CD4-positive, CD25-positive, alpha-beta regulatory T cell (primary cell): Measurements from ENCODE around the gene ZNF814. TPM values are rescaled to one million over a fixed set of nuclear protein-coding genes. Genes with fewer than 3 reads are reported as not detected.
A peak's percentile ranks its signal among the peaks of the same experiment; 100 is the strongest.

Experiments
- ATAC-seq, 2 donors: fragments of 150-1000 bp; cut with Tn5 transposase; one replicate each; pipeline ENCODE4 v1.10.0; 2021; ENCODE audit warnings: low read depth in 2 of 2, moderate number of reproducible peaks in 2 of 2, moderate library complexity in 1 of 2
- DNase-seq, 3 donors: peaks; one replicate each; pipeline versions ENCODE4 v3.0.0 to v3.0.0-alpha.2; 2012 to 2022; ENCODE audit warnings: mixed read lengths in 1 of 3
- H3K27ac ChIP-seq: one replicate; pipeline ENCODE4 v1.7.0; 2013; ENCODE audit warnings: mild to moderate bottlenecking, low read length; ENCODE audit not compliant: insufficient read depth, poor library complexity, severe bottlenecking
- H3K27me3 ChIP-seq: one replicate; pipeline ENCODE4 v1.7.0; 2013; ENCODE audit warnings: low read length; ENCODE audit not compliant: control insufficient read depth, insufficient read depth
- H3K36me3 ChIP-seq: one replicate; pipeline ENCODE4 v1.7.0; 2013; ENCODE audit warnings: mild to moderate bottlenecking, low read length, moderate library complexity; ENCODE audit not compliant: control insufficient read depth, insufficient read depth
- H3K4me1 ChIP-seq: 2 replicates; pipeline ENCODE4 v1.7.0; 2013; ENCODE audit warnings: mild to moderate bottlenecking, low read length; ENCODE audit not compliant: insufficient read depth, control insufficient read depth, poor library complexity, severe bottlenecking
- H3K4me3 ChIP-seq: one replicate; pipeline ENCODE4 v1.7.0; 2013; ENCODE audit warnings: low read depth, mild to moderate bottlenecking, low read length, moderate library complexity
- H3K9me3 ChIP-seq, 2 experiments: 1 replicate in 1 of 2; 2 replicates in 1 of 2; pipeline ENCODE4 v1.7.0; 2013; ENCODE audit warnings: low read length in 2 of 2, mild to moderate bottlenecking in 1 of 2, moderate library complexity in 1 of 2; ENCODE audit not compliant: control insufficient read depth in 2 of 2
- H3K27ac Mint-ChIP-seq, 3 donors: one replicate each; pipeline ENCODE4 v1.8.0; 2020 to 2022; ENCODE audit warnings: mild to moderate bottlenecking in 3 of 3, mixed read lengths in 3 of 3, moderate library complexity in 2 of 3
- H3K27me3 Mint-ChIP-seq: one replicate; pipeline ENCODE4 v1.8.0; 2022; ENCODE audit warnings: mild to moderate bottlenecking, mixed read lengths
- H3K36me3 Mint-ChIP-seq: one replicate; pipeline ENCODE4 v1.8.0; 2020; ENCODE audit warnings: mixed read lengths
- H3K4me1 Mint-ChIP-seq, 4 donors: one replicate each; pipeline ENCODE4 v1.8.0; 2020 to 2022; ENCODE audit warnings: mixed read lengths in 4 of 4, mild to moderate bottlenecking in 1 of 4
- H3K4me3 Mint-ChIP-seq, 4 donors: one replicate each; pipeline ENCODE4 v1.8.0; 2020 to 2022; ENCODE audit warnings: mild to moderate bottlenecking in 4 of 4, mixed read lengths in 4 of 4, moderate library complexity in 3 of 4
- H3K9me3 Mint-ChIP-seq, 7 donors: one replicate each; pipeline ENCODE4 v1.8.0; 2020 to 2022; ENCODE audit warnings: mixed read lengths in 7 of 7, mild to moderate bottlenecking in 3 of 7, moderate library complexity in 2 of 7
- polyA plus RNA-seq, 4 donors: library from polyadenylated mRNA; unstranded; fragments of 300-500 nt; fragmentation: Illumina TruSeq; gene quantifications; one replicate each; pipeline ENCODE4 v1.2.3, GENCODE V29; 2021
- total RNA-seq: library from RNA; stranded (reverse); gene quantifications from one replicate; pipeline ENCODE4 v1.2.3, GENCODE V29; 2022

Gene ZNF814
- total and polyA plus RNA-seq, 5 donors from 2014 or later: 3.1 to 13.4 (median 11.1) TPM

DNA sequence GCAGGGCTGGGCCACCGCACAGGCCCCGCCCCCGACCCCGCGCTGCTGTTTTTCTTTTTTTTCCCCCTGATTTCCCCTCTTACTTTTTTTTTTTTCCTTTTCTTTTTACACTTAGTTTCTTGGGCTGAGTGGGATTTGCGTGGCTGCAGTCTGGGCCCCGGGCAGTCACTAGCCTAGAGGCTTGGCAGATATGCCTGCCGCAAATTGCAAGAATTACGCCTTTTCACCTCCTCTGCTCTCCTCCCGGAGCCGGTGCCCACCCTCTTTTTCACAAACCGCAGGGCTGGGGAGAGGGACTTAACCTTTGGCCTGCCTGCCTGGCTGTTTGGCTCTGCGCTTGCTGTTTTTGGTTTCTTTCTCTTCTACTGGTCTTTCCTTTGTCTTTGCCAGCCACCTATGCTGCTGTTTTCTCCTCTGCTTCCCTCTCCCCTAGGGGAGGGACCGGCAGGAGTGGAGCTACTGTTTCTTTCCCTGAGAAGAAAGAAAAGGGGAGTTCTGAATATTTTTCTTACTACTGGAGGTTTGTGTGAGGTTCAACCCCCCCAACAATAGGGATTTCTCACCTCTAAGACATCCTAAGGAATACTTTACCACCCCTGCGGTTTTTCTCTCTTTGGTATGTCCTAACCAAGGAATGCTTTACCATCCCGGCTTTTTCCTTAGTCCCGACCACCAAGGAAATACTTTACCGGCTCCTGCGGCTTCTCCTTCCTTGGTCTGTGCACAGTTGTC, 85.1 kb downstream of the ZNF814 start:
- no peak overlapping the region for H3K27ac ChIP-seq
- peaks cover 44% of the 10 kb centered on the region for H3K36me3 Mint-ChIP-seq
- DNase-seq (no peak), ATAC-seq (no peak)
- no peaks in the 10 kb centered on the region for H3K4me1 ChIP-seq
- H3K4me1 Mint-ChIP-seq: peaks cover 11 to 22% (median 14%) of the 10 kb centered on the region in 4 donors
- H3K27me3 ChIP-seq: no peaks in the 10 kb centered on the region
- no peaks in the 10 kb centered on the region for H3K27me3 Mint-ChIP-seq
- peak overlapping the region in 3 of 4 donors; percentile 53 to 79 (median 72) for H3K4me3 Mint-ChIP-seq
- peaks cover 0 to 14% (median 0%) of the 10 kb centered on the region in 7 donors for H3K9me3 Mint-ChIP-seq
- no peaks in the 10 kb centered on the region for H3K9me3 ChIP-seq
- H3K36me3 ChIP-seq: peaks cover 17% of the 10 kb centered on the region
- peak overlapping the region; percentile 19 for H3K4me3 ChIP-seq
- peak overlapping the region; percentile 13 to 75 (median 74) for H3K27ac Mint-ChIP-seq

DNA sequence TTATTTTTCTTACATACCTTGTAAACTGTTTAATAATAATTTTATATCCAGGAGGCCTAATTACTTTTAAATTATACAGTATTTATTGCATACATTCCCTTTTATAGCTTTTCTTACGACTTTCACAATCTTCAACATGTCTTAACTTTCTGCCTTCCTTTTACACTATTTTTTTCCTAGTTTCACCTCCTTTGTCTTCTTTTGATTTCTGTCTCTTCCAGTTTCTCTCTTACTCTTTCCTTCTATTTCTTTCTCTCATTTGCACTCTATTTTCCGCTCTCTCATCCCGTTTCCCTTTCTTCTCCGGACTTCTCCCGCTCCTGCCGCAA, 85.6 kb downstream of the ZNF814 start:
- Histone ChIP-seq H3K4me1 (no peaks in the 10 kb centered on the region), H3K36me3 (peaks cover 13% of the 10 kb centered on the region), H3K9me3 (no peaks in the 10 kb centered on the region), H3K27me3 (no peaks in the 10 kb centered on the region), H3K4me3 (no peak overlapping the region), H3K27ac (no peak overlapping the region)
- no peak for ATAC-seq
- Mint-ChIP-seq H3K4me1 (peaks cover 11 to 20% (median 13%) of the 10 kb centered on the region in 4 donors), H3K9me3 (peaks cover 0 to 14% (median 0%) of the 10 kb centered on the region in 7 donors), H3K36me3 (peaks cover 40% of the 10 kb centered on the region), H3K27me3 (no peaks in the 10 kb centered on the region), H3K27ac (peak overlapping the region in 2 of 3 donors; percentile 13 to 75), H3K4me3 (peak overlapping the region in 3 of 4 donors; percentile 53 to 79 (median 72))
- no peak for DNase-seq

DNA sequence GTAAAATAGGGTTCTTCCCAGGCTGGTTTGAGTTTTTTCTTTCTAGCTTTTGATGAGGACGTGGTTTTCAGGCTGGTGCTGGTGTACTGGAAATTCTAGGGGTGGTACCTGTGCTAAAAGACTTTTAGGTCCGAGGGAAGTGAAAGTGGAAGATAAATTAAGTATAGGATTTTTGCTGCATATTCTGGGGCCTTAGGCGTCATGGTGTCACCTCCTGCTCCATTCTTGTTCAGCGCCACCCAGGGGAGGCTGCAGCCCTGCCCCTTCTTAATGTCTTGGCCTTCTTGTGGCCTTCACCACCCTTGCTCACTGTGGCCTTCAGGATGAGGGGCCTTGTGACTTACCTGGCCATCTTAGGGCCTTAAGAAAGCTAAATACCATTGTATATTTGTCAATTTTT, 86.6 kb downstream of the ZNF814 start:
- Histone ChIP-seq H3K9me3 (no peaks in the 10 kb centered on the region), H3K27ac (no peak overlapping the region), H3K36me3 (peaks cover 3% of the 10 kb centered on the region), H3K27me3 (no peaks in the 10 kb centered on the region), H3K4me3 (no peak overlapping the region), H3K4me1 (no peaks in the 10 kb centered on the region)
- peaks cover 0 to 16% (median 0%) of the 10 kb centered on the region in 7 donors for H3K9me3 Mint-ChIP-seq
- DNase-seq (no peak), ATAC-seq (no peak)
- no peak overlapping the region for H3K27ac Mint-ChIP-seq
- peaks cover 34% of the 10 kb centered on the region for H3K36me3 Mint-ChIP-seq
- peaks cover 11 to 16% (median 13%) of the 10 kb centered on the region in 4 donors for H3K4me1 Mint-ChIP-seq
- H3K27me3 Mint-ChIP-seq: no peaks in the 10 kb centered on the region
- H3K4me3 Mint-ChIP-seq: no peak overlapping the region

DNA sequence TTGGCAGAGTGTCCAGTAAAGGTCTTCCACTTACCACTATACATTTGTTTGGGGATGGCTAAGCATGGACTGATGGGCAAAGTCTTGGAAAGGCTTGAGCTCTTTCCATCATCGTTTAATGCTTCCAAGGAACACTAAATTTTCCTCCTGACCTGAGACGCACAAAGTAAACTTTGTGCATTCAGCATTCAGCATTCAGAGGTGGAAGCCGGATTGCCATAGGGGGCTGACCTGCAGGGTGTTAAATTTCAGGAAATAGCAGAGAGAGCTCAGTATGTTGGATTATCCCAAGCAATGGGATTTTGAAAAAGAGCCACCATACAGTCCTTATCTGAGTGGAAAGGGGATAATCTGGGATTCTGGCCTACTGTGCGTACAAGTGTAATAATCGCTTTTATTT, 88.1 kb downstream of the ZNF814 start:
- Histone ChIP-seq H3K27ac (no peak overlapping the region), H3K4me3 (no peak overlapping the region), H3K36me3 (peaks cover 6% of the 10 kb centered on the region), H3K27me3 (no peaks in the 10 kb centered on the region), H3K9me3 (peaks cover 0 to 6% of the 10 kb centered on the region in 2 experiments), H3K4me1 (no peaks in the 10 kb centered on the region)
- Mint-ChIP-seq H3K27me3 (no peaks in the 10 kb centered on the region), H3K27ac (no peak overlapping the region), H3K36me3 (peaks cover 34% of the 10 kb centered on the region), H3K4me1 (peaks cover 6 to 16% (median 12%) of the 10 kb centered on the region in 4 donors), H3K4me3 (no peak overlapping the region), H3K9me3 (peaks cover 0 to 20% (median 0%) of the 10 kb centered on the region in 7 donors)
- DNase-seq (no peak), ATAC-seq (no peak)

Other genes starting within 250 kb of the ZNF814 start
- gene ZSCAN4, start 220.1 kb downstream of the ZNF814 start, total RNA-seq: not detected
- gene ZSCAN4, start 220.1 kb downstream of the ZNF814 start, polyA plus RNA-seq: not detected
- gene ZNF551, start 207.1 kb downstream of the ZNF814 start, total RNA-seq: 9.6 TPM
- 1 to 10 TPM; 5.3 to 8.6 (median 7.3) TPM for gene ZNF551, start 207.1 kb downstream of the ZNF814 start, polyA plus RNA-seq
- 3.7 TPM for gene ZNF154, start 179.8 kb downstream of the ZNF814 start, total RNA-seq
- gene ZNF154, start 179.8 kb downstream of the ZNF814 start, polyA plus RNA-seq: 1 to 10 TPM in 1 of 4 donors, under 1 TPM in 2, not detected in 1; 0.25 to 1.9 (median 0.57) TPM
- 9.2 TPM for gene ZNF671, start 161.4 kb downstream of the ZNF814 start, total RNA-seq
- gene ZNF671, start 161.4 kb downstream of the ZNF814 start, polyA plus RNA-seq: 10 to 100 TPM; 19.5 to 28.6 (median 23.3) TPM
- 15.4 TPM for gene ZNF776, start 142.2 kb downstream of the ZNF814 start, total RNA-seq
- gene ZNF776, start 142.2 kb downstream of the ZNF814 start, polyA plus RNA-seq: 10 to 100 TPM in 1 of 4 donors, 1 to 10 TPM in 3; 2.9 to 12.2 (median 7.5) TPM
- 39.4 TPM for gene ZNF586, start 119.4 kb downstream of the ZNF814 start, total RNA-seq
- 10 to 100 TPM; 18.7 to 32.2 (median 31.3) TPM for gene ZNF586, start 119.4 kb downstream of the ZNF814 start, polyA plus RNA-seq
- 16.6 TPM for gene ZNF552, start 74.1 kb downstream of the ZNF814 start, total RNA-seq
- gene ZNF552, start 74.1 kb downstream of the ZNF814 start, polyA plus RNA-seq: 10 to 100 TPM in 1 of 4 donors, 1 to 10 TPM in 3; 4.8 to 11.7 (median 6.8) TPM
- gene ZNF587B, start 58.7 kb downstream of the ZNF814 start, total RNA-seq: 23.6 TPM
- gene ZNF587B, start 58.7 kb downstream of the ZNF814 start, polyA plus RNA-seq: 1 to 10 TPM; 1.3 to 3.4 (median 2.1) TPM
- gene ZNF587, start 39.2 kb downstream of the ZNF814 start, total RNA-seq: 45.3 TPM
- gene ZNF587, start 39.2 kb downstream of the ZNF814 start, polyA plus RNA-seq: 1 to 10 TPM; 2.7 to 6.1 (median 3.5) TPM
- 21.0 TPM for gene ZNF417, start 27.6 kb upstream of the ZNF814 start, total RNA-seq
- 1 to 10 TPM in 3 of 4 donors, under 1 TPM in 1; 0.33 to 3.8 (median 2.2) TPM for gene ZNF417, start 27.6 kb upstream of the ZNF814 start, polyA plus RNA-seq
- 1.0 TPM for gene ZNF418, start 46.4 kb upstream of the ZNF814 start, total RNA-seq
- gene ZNF418, start 46.4 kb upstream of the ZNF814 start, polyA plus RNA-seq: 1 to 10 TPM in 2 of 4 donors, not detected in 2; 1.2 to 3.1 TPM
- 7.6 TPM for gene ZNF256, start 58.7 kb upstream of the ZNF814 start, total RNA-seq
- 1 to 10 TPM; 1.7 to 6.3 (median 4.9) TPM for gene ZNF256, start 58.7 kb upstream of the ZNF814 start, polyA plus RNA-seq
- 1.6 TPM for gene C19orf18, start 85.5 kb upstream of the ZNF814 start, total RNA-seq
- not detected for gene C19orf18, start 85.5 kb upstream of the ZNF814 start, polyA plus RNA-seq
- gene ZNF606, start 113.8 kb upstream of the ZNF814 start, total RNA-seq: 10.3 TPM
- 1 to 10 TPM; 1.6 to 6.0 (median 4.7) TPM for gene ZNF606, start 113.8 kb upstream of the ZNF814 start, polyA plus RNA-seq
- gene ZSCAN1, start 145.0 kb upstream of the ZNF814 start, total RNA-seq: not detected
- gene ZSCAN1, start 145.0 kb upstream of the ZNF814 start, polyA plus RNA-seq: not detected
- 0.39 TPM for gene ZNF135, start 170.2 kb upstream of the ZNF814 start, total RNA-seq
- 1 to 10 TPM in 1 of 4 donors, under 1 TPM in 3; 0.15 to 2.7 (median 0.88) TPM for gene ZNF135, start 170.2 kb upstream of the ZNF814 start, polyA plus RNA-seq
- gene ZSCAN18, start 209.2 kb upstream of the ZNF814 start, total RNA-seq: 13.4 TPM
- gene ZSCAN18, start 209.2 kb upstream of the ZNF814 start, polyA plus RNA-seq: 10 to 100 TPM in 2 of 4 donors, 1 to 10 TPM in 2; 3.9 to 17.7 (median 12.0) TPM